Glutamatergic neuron (in vitro differentiated cells): ENCODE measurements around the gene CCDC183. TPM values are rescaled to one million over a fixed set of nuclear protein-coding genes. Genes with fewer than 3 reads are reported as not detected.

Experiments used
- DNase-seq: peaks from one replicate; pipeline ENCODE4 v3.0.0; 2022
- H3K27ac Mint-ChIP-seq: one replicate; pipeline ENCODE4 v1.8.0; 2020; ENCODE audit warnings: mild to moderate bottlenecking, mixed read lengths, inconsistent platforms; ENCODE audit not compliant: unreplicated experiment
- H3K27me3 Mint-ChIP-seq: one replicate; pipeline ENCODE4 v1.8.0; 2020; ENCODE audit warnings: mild to moderate bottlenecking, moderate library complexity, mixed read lengths, inconsistent platforms; ENCODE audit not compliant: unreplicated experiment
- H3K36me3 Mint-ChIP-seq: one replicate; pipeline ENCODE4 v1.8.0; 2020; ENCODE audit warnings: mild to moderate bottlenecking, mixed read lengths, inconsistent platforms; ENCODE audit not compliant: unreplicated experiment
- H3K4me1 Mint-ChIP-seq: one replicate; pipeline ENCODE4 v1.8.0; 2020; ENCODE audit warnings: mild to moderate bottlenecking, low read depth, mixed read lengths, inconsistent platforms; ENCODE audit not compliant: unreplicated experiment
- H3K4me3 Mint-ChIP-seq: one replicate; pipeline ENCODE4 v1.8.0; 2020; ENCODE audit warnings: mild to moderate bottlenecking, mixed read lengths, inconsistent platforms; ENCODE audit not compliant: unreplicated experiment
- H3K9me3 Mint-ChIP-seq: one replicate; pipeline ENCODE4 v1.8.0; 2020; ENCODE audit warnings: mild to moderate bottlenecking, moderate library complexity, mixed read lengths, inconsistent platforms; ENCODE audit not compliant: unreplicated experiment
- total RNA-seq: library from RNA; stranded (reverse); fragmentation: NEBNext Ultra II Directional; extraction: Animal tissue kit (Norgen Biotek cat#: 25700); gene quantifications from one replicate; pipeline ENCODE4 v1.2.1, GENCODE V29; 2021; ENCODE audit not compliant: unreplicated experiment
- TF ChIP-seq, protein P1 (sequence below): fragments of 200-600 bp; sonication (generic); IDR thresholded peaks from one replicate; pipeline ENCODE4 v1.5.0; 2021; ENCODE audit not compliant: partially characterized antibody, unreplicated experiment

Gene CCDC183
- total RNA-seq, 1 donor from 2014 or later, result 20.0 TPM

DNA sequence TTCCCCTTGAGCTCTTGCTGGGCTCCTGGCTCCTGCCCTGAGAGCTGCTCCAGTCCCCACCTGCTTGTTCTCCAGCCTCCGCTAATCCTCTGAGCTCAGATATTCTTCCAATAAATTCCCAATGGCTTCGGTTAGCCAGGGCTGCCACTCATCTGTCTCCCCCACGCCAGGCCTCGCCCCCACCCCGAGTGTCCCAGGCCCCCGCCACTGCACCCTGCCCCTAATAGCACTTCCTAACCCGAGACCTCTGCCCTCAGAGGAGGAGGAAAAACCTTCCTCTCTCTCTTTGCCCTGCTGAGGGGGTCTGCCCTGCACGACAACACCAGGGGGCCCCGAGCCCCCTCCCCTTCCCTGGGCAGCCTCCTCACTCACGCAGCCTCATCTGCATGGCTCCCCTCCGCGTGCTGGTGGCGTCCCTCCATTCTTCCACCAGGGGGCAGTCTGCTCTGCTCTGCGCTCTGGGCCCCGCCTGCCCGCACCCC, 26.4 kb upstream of the CCDC183 start:
- Mint-ChIP-seq H3K9me3 (peaks cover 5% of the 10 kb centered on the region), H3K4me3 (no peak overlapping the region), H3K27me3 (peaks cover 6% of the 10 kb centered on the region), H3K36me3 (no peaks in the 10 kb centered on the region), H3K4me1 (peaks cover 7% of the 10 kb centered on the region), H3K27ac (no peak overlapping the region)
- TF ChIP-seq, protein P1, sequence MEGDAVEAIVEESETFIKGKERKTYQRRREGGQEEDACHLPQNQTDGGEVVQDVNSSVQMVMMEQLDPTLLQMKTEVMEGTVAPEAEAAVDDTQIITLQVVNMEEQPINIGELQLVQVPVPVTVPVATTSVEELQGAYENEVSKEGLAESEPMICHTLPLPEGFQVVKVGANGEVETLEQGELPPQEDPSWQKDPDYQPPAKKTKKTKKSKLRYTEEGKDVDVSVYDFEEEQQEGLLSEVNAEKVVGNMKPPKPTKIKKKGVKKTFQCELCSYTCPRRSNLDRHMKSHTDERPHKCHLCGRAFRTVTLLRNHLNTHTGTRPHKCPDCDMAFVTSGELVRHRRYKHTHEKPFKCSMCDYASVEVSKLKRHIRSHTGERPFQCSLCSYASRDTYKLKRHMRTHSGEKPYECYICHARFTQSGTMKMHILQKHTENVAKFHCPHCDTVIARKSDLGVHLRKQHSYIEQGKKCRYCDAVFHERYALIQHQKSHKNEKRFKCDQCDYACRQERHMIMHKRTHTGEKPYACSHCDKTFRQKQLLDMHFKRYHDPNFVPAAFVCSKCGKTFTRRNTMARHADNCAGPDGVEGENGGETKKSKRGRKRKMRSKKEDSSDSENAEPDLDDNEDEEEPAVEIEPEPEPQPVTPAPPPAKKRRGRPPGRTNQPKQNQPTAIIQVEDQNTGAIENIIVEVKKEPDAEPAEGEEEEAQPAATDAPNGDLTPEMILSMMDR, result peak; percentile 64
- DNase-seq, result peak; percentile 85

DNA sequence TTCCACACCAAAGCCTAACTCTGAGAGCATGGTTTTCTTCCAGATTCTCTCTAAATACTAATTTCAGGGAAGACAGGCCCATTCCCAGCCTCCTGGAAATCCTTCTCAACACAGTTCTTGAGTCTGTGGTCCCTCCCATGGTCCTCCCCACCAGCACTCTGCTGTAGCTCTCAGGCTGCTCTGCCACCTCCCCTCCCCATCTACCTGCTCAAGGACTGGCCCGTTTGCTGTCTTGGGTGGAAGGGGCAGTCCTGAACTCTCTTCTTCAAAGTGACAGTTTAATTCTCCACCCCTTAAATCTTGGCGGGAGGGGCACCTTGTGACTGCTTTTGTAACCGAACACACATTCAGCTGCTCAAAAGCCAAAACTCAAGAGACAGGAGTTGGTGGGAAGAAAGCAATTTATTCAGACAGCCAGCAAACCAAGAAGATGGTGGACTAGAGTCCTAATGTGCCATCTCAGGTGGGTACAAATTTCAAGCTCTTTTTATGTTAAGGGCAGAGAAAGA, 24.2 kb upstream of the CCDC183 start:
- peaks cover 1% of the 10 kb centered on the region for H3K36me3 Mint-ChIP-seq
- TF ChIP-seq, protein P1, result no peak
- peaks cover 9% of the 10 kb centered on the region for H3K27me3 Mint-ChIP-seq
- DNase-seq, result no peak
- H3K4me1 Mint-ChIP-seq, result peaks cover under 1% of the 10 kb centered on the region
- H3K4me3 Mint-ChIP-seq, result no peak overlapping the region
- no peak overlapping the region for H3K27ac Mint-ChIP-seq
- H3K9me3 Mint-ChIP-seq, result peaks cover 3% of the 10 kb centered on the region

DNA sequence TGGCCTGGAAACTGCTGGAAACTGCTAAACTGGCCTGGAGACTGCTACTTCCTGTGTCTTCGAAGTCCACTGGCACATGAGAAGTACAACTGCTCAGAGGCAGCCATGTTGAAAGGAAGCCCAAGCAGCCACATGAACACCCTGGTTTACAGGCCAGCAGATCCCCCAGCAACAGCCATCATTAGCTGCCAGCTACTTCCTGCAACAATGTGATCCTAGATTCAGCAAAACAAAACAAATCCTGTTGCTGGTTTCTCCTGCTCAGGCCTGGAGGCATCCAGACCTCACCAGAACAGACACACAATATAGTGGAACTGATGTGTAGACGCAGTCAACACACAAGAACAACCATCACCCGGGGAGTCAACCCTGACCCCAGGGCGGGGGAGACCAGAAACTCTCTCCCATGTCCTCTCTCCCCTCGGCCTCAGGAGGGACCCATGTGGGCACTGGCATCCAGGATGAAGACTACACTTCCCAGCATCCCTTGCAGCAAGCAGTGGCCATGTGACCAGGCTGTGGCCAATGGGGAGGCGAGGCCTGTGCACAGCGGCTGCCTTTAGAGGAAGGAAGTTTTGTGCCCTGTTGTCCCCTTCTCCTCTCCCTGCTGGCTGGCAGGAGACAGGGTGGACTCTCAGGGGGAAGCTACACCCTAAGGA, 22.6 kb upstream of the CCDC183 start:
- H3K27me3 Mint-ChIP-seq, result peaks cover 19% of the 10 kb centered on the region
- no peak overlapping the region for H3K4me3 Mint-ChIP-seq
- peaks cover 8% of the 10 kb centered on the region for H3K9me3 Mint-ChIP-seq
- no peaks in the 10 kb centered on the region for H3K4me1 Mint-ChIP-seq
- no peak for DNase-seq
- H3K27ac Mint-ChIP-seq, result no peak overlapping the region
- TF ChIP-seq, protein P1, result no peak
- peaks cover 12% of the 10 kb centered on the region for H3K36me3 Mint-ChIP-seq

DNA sequence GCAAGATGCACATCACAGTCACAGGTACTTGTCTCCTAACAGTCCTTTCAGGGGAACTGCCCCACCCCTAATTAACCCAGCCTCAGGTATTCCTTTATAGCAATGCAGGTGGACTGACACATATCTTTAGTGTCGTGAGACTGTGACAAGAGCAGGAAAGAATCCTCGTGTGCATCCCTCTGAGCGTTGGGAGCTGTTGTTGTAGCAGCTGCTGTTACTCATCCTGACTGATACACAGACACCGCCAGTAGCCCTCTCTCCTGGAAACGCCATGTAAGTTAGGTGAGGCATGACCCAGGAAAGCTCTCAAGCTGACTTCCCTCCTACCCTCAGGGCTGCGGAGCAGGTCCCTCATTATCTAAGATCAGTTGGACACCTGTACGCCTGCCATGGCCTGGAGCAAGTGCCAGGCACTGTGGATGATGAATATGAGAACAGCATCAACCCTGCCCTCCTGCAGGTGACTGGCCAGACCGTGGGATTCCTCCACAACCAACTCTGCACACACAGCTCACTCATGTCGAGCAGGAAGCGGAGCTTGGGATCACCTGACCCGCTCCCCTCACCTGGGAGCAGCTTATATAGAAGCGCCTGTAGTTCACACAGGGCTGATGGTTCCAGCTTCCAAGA, 21.6 kb upstream of the CCDC183 start:
- TF ChIP-seq, protein P1, result no peak
- H3K36me3 Mint-ChIP-seq, result peaks cover 20% of the 10 kb centered on the region
- H3K4me1 Mint-ChIP-seq, result no peaks in the 10 kb centered on the region
- no peak for DNase-seq
- peaks cover 27% of the 10 kb centered on the region for H3K27me3 Mint-ChIP-seq
- H3K27ac Mint-ChIP-seq, result no peak overlapping the region
- peaks cover 15% of the 10 kb centered on the region for H3K9me3 Mint-ChIP-seq
- no peak overlapping the region for H3K4me3 Mint-ChIP-seq

DNA sequence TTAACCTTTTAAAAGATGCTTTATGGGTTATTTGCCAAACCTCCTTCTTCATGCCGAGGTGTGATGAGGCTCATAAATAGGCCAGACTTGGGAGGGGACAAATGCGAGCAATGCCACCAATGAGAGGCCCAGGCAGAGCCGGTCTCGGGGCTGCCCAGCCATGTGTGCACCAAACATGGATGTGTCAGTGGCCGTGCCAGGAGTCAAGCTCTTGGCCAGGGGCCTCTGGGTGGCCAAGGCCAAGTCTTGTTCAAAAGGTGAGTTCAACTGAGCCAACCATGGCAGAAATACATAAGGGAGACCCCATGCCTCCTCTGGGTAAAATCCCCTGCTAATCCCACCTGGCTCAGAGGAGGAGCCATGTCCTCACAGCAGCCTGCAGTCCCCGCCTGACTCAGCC, 20.9 kb upstream of the CCDC183 start:
- Mint-ChIP-seq H3K9me3 (peaks cover 17% of the 10 kb centered on the region), H3K36me3 (peaks cover 20% of the 10 kb centered on the region), H3K4me1 (peaks cover 1% of the 10 kb centered on the region), H3K27me3 (peaks cover 28% of the 10 kb centered on the region), H3K4me3 (no peak overlapping the region), H3K27ac (no peak overlapping the region)
- TF ChIP-seq, protein P1, result no peak
- no peak for DNase-seq
